ENCODE measurements around the gene RPTN.

The RPTN gene

GRCh38 chr1:152111515-152111968, 47.5 kb downstream of the RPTN start:
- no peak for DNase-seq (ENCODE audit: low read depth)

- DNase-seq (ENCODE audit: low read depth): no peak
These were observed 48.0 kb downstream of the RPTN start for GRCh38 chr1:152110860-152111514.

GRCh38 chr1:152110365-152110859, 48.6 kb downstream of the RPTN start:
- no peak for DNase-seq (ENCODE audit: low read depth)

- no peak for DNase-seq (ENCODE audit: low read depth)
These were observed 49.1 kb downstream of the RPTN start for GRCh38 chr1:152109998-152110294.

GRCh38 chr1:152109231-152109997, 49.6 kb downstream of the RPTN start:
- DNase-seq (ENCODE audit: low read depth): no peak

- DNase-seq (ENCODE audit: low read depth): no peak
These were observed 50.2 kb downstream of the RPTN start for GRCh38 chr1:152108882-152109222.

- no peak for DNase-seq (ENCODE audit: low read depth)
These were observed 50.8 kb downstream of the RPTN start for GRCh38 chr1:152107984-152108881.

GRCh38 chr1:152107031-152107983, 51.7 kb downstream of the RPTN start:
- no peak for DNase-seq (ENCODE audit: low read depth)

GRCh38 chr1:152104854-152105253, 54.2 kb downstream of the RPTN start:
- DNase-seq (ENCODE audit: low read depth): no peak

Data from activated gamma-delta T cell treated with anti-CD3 and anti-CD28 coated beads, Interleukin-2, amount 50 U/mL, for 16 hours (primary cell).